Daoy (cell line): Measurements from ENCODE around the gene PIMREG. TPM values are rescaled to one million over a fixed set of nuclear protein-coding genes. Genes with fewer than 3 reads are reported as not detected.

Experiments used
- DNase-seq: peaks from one replicate; pipeline ENCODE4 v3.0.0-alpha.2; 2015; ENCODE audit warnings: low read depth
- total RNA-seq: library from RNA; depleted of rRNA; stranded (reverse); fragments of >200 nt; shearing (Covaris generic); gene quantifications from 2 replicates; pipeline ENCODE4 v1.2.3, GENCODE V29; 2014; rRNA removed

PIMREG gene
- total RNA-seq, 1 experiment from 2014 or later = 70.6 TPM

GRCh38 chr17:6498901-6499540 is 54.8 kb downstream of the PIMREG start:
- no peak for DNase-seq

Other genes starting within 250 kb of the PIMREG start
- gene AIPL1, start 9.3 kb upstream of the PIMREG start, total RNA-seq = not detected in 2 replicates
- 0.33 and 0.51 TPM in 2 replicates for gene PITPNM3, start 112.1 kb downstream of the PIMREG start, total RNA-seq
- 16.1 and 18.4 TPM in 2 replicates for gene KIAA0753, start 196.3 kb downstream of the PIMREG start, total RNA-seq
- gene TXNDC17, start 196.6 kb downstream of the PIMREG start, total RNA-seq = 258 and 269 TPM in 2 replicates
- gene MED31, start 207.2 kb downstream of the PIMREG start, total RNA-seq = 32.0 and 36.5 TPM in 2 replicates
- 0.06 and 0.71 TPM in 2 replicates for gene C17orf100, start 207.3 kb downstream of the PIMREG start, total RNA-seq